Activated CD8-positive, alpha-beta memory T cell treated with anti-CD3 and anti-CD28 coated beads, Interleukin-2, amount 50 U/mL, for 1 hour (primary cell): ENCODE measurements around the gene C1orf52.

Experiments used
- DNase-seq: peaks from one replicate; pipeline ENCODE4 v3.0.0-alpha.2; 2020; ENCODE audit errors: extremely low read depth

Gene C1orf52

DNA sequence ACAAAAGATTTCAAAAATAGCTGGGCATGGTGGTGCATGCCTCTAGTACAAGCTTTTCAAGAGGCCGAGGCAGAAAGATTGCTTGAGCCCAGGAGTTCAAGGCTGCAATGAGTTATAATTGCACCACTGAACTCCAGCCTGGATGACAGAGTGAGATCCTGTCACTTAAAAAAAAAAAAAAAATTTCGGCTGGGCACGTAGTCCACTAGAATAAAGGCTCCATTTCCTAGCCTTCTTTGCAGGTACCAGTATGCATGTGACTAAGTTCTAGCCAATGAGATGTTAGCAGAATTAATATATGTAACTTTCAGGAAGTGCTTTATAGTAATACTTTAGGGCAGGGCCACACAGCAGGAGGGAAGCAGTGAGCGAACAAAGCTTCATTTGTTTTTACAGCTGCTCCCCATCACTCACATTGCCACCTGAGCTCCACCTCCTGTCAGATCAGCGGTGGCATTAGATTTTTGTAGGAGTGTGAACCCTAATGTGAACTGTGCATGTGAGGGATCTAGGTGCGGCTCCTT lies 29.8 kb downstream of the C1orf52 start:
- no peak for DNase-seq

DNA sequence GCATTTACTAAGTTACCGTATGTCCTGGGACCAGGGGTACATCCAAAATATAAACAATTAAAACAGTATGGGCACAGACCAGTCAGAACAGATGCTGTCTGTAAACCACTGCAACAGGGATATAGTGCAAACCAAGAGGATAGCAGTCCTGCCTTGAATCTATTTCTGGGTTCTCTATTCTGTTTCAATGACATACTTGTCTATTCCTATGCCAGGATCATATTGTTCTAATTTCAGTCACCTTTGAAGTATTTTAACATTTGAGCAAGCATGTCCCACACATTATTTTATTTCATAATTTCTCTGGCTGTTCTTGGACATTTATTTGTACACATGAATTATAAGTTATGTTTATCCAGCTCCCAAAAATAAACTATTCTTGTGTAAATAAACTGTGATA lies 30.5 kb downstream of the C1orf52 start:
- no peak for DNase-seq

DNA sequence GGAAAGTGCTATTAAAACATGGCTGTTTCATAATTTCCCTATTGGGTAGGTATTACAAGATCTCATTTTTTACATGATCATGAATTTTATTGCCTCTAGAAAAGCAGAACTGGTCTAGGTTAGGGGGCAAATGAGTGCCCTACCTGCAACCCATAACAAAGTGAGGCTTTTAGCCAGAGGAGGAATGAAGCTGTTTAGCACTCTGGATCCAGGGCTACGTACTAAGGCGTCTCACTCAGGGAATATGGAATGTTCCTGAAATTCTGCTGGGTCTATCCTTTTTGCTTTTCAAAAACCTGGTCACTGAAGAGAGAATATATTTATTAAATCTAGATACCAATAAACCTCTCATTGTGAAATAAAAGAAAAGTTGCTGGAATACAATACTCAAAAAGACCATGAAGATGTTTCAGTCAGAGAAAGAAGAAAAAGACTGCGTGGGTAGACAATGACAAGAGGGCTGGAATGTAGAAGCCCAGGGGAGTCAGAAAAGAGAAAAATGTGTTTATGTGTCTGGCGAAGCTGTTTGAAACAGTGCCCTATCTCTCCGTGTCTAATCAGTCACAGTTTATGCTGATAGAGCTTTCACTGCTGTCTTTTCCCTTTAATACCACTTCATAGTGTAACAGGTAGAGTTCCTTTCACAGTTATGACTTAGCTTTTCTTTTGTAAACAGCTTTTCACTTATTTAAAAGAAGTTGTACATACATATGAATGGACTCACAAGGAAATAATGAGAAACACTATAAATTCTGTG lies 33.7 kb downstream of the C1orf52 start:
- DNase-seq = no peak

DNA sequence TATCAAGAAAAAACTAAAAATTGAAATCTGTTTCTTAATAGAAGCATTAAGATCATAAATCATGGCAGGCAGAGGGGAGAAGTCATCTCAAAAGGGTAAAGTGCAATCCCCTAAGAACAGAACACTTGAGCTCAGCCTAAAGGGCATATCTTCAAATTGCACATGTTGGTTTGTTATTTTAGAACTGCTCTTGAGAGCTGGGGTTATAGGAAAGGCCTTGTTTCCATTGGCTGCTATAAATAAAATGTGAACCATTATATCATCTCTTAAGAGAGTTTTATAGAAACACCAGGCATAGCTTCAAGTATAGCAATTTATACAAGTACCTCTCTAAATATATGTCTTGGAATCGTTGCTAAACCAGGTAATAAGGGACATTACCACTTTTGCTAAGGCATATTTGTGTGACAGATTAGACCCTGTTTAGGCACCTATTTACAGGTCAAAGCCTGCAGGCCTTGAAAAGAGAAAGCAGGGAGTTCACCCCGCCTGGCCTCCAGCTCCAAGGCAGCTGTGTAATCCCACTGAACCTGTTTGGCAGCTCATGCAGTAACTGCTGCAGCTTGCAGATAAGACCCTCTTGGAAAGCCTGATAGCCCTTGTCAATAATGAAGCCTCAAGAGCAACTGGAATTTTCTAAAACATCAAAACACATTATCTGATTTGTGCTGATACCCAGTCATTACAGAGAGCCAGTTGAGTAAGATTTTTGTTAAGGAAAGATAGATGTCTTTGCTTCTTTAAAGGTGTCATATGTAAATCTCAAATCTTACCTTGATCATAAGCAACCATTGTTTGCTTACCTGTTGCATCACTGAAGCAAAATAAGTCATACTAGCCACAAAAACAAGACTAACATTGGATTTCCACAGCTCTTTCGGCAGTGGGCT lies 34.5 kb downstream of the C1orf52 start:
- DNase-seq = no peak

DNA sequence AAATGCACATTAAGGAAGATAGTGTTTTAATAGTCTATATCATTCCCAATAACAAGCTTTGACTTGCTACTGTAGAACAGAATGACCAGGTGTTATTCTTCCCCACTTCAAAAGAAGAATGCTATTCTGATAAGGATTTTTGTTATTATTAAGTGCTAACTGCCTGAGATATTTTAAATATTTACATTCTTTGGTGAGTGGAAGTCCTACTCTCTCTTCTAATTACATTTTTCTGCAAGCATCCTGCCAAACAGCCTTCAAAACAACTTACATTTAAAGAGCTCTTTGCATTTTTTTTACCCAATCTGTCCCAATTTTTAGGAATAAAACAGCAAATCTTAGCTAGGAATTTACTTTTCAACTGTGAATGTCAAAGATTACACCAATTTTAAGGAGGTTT lies 35.2 kb downstream of the C1orf52 start:
- no peak for DNase-seq

DNA sequence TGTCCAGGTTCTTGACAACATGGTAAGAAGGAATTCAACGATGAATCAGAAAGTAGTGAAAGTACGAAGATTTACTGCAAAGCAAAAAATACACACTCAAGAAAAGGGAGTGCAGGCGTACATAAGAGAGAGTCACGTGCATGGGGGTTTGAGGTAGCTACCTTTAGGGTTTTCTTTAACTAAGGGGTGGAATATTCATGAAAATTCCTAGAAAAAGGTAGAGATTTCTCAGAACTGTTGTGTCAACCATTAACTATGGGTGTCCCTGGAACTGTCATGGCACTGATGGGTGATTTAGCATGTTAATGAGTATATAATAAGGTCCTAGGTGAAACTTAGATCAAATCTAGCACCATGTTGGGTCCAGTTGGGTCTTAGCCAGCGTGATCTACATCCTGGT lies 36.1 kb downstream of the C1orf52 start:
- DNase-seq = no peak

DNA sequence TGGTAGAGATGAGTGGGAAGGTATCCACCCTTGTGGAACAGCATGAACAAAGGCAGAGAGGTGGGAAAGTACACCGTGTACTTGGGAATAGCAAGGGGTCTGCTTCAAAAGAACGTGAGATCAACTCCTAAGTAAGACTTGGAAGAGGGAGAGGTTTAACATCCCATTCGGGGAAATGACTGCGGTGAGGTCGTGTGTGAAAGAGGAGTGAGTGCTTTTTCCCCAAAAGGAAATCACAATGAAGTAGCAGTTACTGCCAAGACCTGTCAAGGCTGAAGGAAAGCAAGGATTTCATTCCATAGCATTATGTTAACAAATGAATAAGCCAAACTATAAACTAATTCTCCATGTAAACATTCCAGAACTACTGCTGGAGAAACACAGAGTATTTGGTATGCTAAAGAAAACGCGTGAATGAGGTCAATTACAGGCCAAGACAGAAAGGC lies 38.7 kb downstream of the C1orf52 start:
- no peak for DNase-seq

DNA sequence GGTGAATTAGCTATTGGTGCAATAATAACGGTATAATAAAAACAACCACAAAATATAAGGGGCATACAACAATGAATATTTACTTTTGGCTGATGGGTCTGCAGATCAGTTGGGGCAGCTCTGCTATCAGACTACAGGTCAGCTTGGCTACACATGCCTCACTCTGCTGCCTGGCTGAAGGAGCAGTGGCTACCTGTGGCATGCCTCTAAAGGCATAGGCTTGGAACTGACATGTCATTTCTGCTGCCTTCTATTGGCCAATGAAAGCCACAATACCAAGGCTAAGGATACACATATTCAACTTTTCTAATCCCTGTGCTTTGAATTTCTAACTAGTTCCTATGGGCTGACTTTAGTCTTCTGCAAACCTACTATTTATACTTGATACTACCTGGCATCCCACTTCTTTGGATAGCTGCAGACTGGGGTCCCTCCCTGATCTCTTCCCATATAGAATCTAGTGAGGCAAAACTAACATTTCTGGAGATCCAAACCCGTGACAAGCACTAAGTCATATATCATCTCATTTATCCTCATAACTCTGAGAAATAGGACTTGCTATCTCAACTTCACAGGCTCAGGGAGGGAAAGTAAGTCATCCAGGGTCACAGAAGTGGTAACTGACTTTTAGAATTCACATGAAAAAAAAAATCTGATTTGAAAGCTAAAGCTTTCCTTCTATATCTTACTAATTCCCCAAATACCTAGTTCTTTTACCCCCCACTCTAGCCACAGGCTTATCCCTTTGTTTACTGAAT lies 39.4 kb downstream of the C1orf52 start:
- DNase-seq = no peak

DNA sequence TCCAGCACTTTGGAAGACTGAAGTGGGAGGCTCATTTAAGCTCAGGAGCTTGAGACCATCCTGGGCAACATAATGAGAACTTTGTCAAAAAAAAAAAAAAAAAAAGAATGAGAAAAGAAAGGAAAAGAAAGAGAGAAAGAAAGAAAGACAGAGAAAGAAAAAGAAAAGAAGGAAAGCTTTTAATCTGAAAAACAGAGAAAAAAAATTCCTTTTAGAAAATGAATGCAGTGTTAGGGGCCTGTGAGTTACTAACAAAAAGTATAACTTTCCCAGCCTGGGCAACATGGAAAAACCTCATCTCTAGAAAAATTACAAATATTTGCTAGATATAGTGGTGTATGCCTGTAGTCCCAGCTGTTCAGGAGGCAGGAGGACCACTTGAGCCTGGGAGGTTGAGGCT lies 42.8 kb downstream of the C1orf52 start:
- no peak for DNase-seq

DNA sequence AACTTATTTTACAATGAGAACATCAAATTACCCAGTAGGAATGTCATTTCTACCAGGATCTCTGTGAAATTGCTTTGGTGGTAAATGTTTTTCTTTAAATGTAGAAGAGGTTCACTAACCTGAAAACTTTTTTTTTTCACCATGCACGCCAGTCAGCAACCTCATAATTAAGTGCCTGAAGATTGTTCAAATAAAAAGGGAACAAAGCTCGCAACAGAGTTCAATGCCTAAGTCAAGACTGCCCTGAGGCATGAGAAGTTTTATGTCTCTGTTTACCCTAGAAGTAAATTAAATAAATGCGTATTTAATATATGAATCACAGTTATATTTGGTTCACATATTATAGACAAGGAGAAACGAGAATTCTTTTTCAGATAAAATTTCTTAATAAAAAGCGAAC lies 44.8 kb downstream of the C1orf52 start:
- no peak for DNase-seq

DNA sequence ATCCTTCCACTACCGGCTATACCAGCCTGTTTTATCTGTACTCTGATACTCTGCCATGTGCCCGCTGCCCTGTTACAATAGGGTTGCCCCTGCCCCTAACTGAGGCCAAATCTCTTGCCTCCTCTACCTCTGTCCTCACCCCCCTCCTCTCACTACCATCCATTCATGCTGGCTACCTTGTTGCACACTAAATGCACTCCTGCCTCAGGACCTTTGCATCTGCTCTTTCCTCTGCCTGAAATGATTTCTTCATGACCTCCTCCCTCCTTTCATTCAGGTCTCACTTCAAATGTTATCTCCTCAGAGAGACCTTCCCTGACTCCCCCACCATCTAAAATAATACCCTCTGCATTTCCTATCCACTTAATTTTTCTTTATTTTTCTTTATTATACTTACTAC lies 51.0 kb downstream of the C1orf52 start:
- DNase-seq = no peak

DNA sequence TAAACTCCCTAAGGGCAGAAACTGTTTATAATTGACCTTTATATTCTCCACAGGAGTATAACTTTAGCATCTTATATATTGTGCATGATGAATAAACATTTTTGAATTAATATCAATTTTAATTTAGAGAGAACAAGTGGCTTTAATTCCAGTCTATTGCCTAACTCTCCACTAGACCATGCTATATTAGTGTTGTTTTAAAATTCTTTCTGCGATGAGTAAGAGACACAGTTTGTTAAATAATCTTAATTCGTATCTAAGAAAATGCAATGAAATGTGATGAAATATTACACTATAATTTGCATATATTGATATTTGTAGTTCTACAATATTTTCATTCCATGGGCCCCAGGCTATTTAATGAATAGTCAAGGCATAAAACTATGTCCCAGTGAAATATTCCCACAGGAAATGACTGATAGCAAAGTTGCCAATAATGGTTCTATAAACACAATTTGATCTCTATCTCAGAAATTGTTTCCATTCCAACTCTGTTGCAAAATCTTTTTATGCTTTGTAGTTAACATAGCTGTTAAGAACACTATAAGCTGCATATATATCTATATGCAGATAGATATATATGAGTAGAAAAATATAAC lies 55.8 kb downstream of the C1orf52 start:
- DNase-seq = no peak

DNA sequence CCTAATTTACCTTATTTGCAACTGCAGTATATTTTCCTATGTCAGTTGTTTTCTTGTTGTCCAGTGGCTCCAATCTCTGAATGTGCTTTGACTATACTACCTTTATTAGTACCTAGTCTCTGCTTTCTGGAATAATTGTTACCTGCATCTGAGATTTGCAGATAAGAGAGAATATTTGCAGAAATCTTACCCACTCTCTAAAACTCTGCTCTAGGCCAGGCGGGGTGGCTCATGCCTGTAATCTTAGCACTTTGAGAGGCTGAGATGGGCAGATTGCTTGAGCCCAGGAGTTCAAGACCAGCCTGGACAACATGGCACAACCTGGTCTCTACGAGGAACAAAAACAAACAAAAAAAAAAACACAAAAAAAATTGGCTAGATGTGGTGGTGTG lies 56.6 kb downstream of the C1orf52 start:
- no peak for DNase-seq

DNA sequence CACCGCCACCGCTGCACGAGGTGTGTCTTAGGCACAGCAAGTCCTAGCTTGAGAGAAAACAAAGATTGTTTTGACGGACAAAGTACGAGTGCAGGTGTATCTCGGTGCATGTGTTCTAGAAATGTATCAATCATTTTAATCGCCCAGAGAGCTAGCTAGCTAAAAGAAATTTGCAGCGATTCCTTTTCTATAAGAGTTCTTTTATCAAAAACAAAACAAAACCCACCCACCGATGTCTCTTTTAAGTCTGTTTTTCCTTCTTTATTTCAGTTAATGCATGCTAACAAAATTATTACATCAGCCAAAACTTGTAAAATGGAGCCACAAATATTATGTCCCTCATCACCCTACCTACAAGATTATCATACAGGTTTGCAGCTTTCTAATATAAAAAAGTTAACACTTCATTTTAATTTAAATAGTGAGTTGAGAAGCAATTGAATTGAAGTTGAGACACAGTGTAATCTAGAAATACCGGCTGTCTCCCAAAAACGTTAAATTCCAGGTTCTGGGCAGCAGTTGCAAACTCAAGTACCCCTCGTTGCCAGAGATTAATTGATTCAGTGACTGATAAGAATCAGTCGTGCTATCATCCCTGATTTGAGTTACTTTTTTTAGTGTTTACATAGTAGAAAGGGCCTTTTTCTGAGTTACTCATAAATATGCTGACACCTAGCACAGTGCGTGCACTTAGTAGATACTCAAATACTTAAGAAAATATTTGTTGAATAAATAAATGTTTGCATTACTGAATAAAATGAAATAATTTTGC lies 57.2 kb downstream of the C1orf52 start:
- no peak for DNase-seq

DNA sequence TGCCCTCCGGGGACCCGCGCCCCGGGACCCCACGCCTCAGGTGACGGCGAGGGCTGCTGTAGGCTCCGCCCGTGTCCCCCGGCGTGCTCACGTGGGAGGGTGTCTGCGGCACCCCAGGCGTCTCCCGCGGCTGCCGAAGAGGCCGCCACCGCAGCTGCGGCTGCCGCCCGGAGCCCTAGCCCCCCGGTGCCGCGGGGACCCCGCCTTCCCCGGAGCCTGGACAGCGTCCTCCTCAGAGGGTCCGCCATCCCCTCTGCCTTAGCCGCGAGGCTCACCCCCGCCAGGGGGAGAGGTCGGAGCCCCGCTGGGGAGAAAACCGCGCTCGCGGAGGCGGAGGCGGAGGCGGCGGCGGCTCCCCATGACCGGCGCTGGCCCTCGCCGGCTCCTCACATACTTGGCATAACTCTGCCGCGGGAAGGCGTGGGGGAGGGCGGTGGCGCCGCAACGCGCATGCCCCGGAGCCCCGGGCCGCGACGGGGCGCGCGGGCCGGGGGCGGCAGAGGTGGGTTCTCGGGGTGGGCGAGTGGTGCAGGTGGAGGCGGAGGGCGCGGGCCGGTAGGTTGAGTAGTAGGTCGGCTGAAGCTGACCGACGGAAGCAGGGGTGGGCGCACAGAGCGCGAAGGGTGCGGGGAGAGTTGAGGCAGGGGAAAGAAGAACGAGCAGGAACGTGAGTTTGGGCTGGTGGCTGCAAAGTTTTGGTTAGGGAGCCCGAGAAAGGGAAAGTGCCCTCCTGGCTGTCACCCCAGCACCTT lies 57.9 kb downstream of the C1orf52 start:
- peak; percentile 28 for DNase-seq

DNA sequence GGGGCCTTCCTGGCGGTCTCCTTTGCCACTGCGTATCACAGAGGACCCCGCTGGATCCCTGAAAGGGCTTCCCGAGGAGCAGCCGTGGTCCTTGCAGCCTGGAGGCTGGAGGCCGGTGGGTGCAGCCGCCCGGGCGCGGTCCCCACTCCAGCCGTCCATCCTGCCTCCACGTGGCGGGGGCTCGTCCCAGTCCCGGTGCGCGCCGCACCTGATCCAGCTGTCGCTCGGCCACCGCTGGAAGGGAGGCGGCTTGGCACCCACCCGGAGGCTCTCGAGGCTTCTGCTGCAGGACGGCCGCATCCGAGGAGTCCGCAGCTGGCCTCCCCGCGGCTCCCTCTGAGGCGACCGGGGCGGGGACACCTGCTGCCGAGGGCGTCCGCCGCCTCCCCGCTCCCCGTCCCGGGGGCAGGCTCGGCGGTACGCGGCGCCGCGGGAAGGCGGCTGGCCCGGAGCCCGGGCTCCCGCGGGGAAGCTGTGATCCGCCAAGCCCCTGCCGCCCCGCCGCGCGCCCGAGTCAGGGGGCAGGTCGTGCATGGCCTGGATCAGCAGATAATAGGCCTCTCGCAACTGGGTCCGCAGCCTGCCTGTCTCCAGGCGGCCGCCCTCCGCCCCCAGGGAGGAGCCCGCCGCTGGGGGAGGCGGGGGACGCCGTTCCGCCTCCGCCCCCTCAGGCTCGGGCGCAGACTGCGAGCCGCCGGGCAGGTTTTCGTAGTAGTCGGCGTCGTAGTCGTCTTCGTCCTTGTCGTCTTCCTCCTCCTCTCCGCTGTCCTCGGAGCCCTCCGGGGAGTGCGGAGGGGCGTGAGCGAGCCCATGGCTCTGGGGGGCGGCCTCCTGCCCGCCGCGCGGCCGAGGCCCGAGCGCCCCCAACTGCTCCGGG lies 58.8 kb downstream of the C1orf52 start, which contains the start of gene SYDE2:
Gene SYDE2 (minus strand): TSS at position 554 of the 877 bp plus-strand sequence. CDS start 20 bp downstream, at position 534.
- DNase-seq = peak; percentile 35
